Daoy (cell line): Measurements from ENCODE around the gene TMCC3. TPM values are rescaled to one million over a fixed set of nuclear protein-coding genes. Genes with fewer than 3 reads are reported as not detected.
"Not testable (repeated sequence)": the region's sequence is repeated elsewhere in the genome, so short reads cannot be mapped to it uniquely, and the experiment has no call there.

Experiments
- DNase-seq: peaks from one replicate; pipeline ENCODE4 v3.0.0-alpha.2; 2015; ENCODE audit warnings: low read depth
- total RNA-seq: library from RNA; depleted of rRNA; stranded (reverse); fragments of >200 nt; shearing (Covaris generic); gene quantifications from 2 replicates; pipeline ENCODE4 v1.2.3, GENCODE V29; 2014

The TMCC3 gene
- total RNA-seq, 1 experiment from 2014 or later, result 1.5 TPM

GRCh38 chr12:94634717-94635116 lies 15.6 kb downstream of the TMCC3 start:
- DNase-seq, result no peak

- DNase-seq, result no peak
Observed at GRCh38 chr12:94633401-94633800, 17.0 kb downstream of the TMCC3 start.

- no peak for DNase-seq
Observed at GRCh38 chr12:94631058-94631457, 19.3 kb downstream of the TMCC3 start.

GRCh38 chr12:94628819-94629472 lies 21.4 kb downstream of the TMCC3 start:
- no peak for DNase-seq

- no peak for DNase-seq
Observed at GRCh38 chr12:94628369-94628768, 22.0 kb downstream of the TMCC3 start.

GRCh38 chr12:94625531-94625930 lies 24.8 kb downstream of the TMCC3 start:
- no peak for DNase-seq

GRCh38 chr12:94623161-94623920 lies 27.0 kb downstream of the TMCC3 start:
- DNase-seq, result no peak

- peak; percentile 32 for DNase-seq
Observed at GRCh38 chr12:94622475-94622874, 27.9 kb downstream of the TMCC3 start.

- DNase-seq, result peak; percentile 78
Observed at GRCh38 chr12:94621662-94622359, 28.5 kb downstream of the TMCC3 start.

- DNase-seq, result no peak
Observed at GRCh38 chr12:94620621-94621020, 29.7 kb downstream of the TMCC3 start.

GRCh38 chr12:94618995-94619695 lies 31.2 kb downstream of the TMCC3 start:
- peak; percentile 93 for DNase-seq

- no peak for DNase-seq
Observed at GRCh38 chr12:94617101-94617500, 33.3 kb downstream of the TMCC3 start.

- peak; percentile 68 for DNase-seq
Observed at GRCh38 chr12:94616203-94616729, 34.1 kb downstream of the TMCC3 start.

- DNase-seq, result peak; percentile 76
Observed at GRCh38 chr12:94615260-94616181, 34.8 kb downstream of the TMCC3 start.

- peak; percentile 63 for DNase-seq
Observed at GRCh38 chr12:94614288-94614721, 36.1 kb downstream of the TMCC3 start.

GRCh38 chr12:94609917-94610443 lies 40.4 kb downstream of the TMCC3 start:
- no peak for DNase-seq

GRCh38 chr12:94606810-94607209 lies 43.5 kb downstream of the TMCC3 start:
- not testable (repeated sequence) for DNase-seq

- no peak for DNase-seq
Observed at GRCh38 chr12:94604366-94604698, 46.0 kb downstream of the TMCC3 start.

GRCh38 chr12:94603434-94604365 lies 46.7 kb downstream of the TMCC3 start:
- DNase-seq, result peak; percentile 18
